ENCODE measurements around the gene MPP2. TPM values are rescaled to one million over a fixed set of nuclear protein-coding genes. Genes with fewer than 3 reads are reported as not detected.
A peak's percentile ranks its signal among the peaks of the same experiment; 100 is the strongest.

Gene MPP2
- total RNA-seq, 2 donors from 2014 or later, result 11.9 to 15.6 TPM

DNA sequence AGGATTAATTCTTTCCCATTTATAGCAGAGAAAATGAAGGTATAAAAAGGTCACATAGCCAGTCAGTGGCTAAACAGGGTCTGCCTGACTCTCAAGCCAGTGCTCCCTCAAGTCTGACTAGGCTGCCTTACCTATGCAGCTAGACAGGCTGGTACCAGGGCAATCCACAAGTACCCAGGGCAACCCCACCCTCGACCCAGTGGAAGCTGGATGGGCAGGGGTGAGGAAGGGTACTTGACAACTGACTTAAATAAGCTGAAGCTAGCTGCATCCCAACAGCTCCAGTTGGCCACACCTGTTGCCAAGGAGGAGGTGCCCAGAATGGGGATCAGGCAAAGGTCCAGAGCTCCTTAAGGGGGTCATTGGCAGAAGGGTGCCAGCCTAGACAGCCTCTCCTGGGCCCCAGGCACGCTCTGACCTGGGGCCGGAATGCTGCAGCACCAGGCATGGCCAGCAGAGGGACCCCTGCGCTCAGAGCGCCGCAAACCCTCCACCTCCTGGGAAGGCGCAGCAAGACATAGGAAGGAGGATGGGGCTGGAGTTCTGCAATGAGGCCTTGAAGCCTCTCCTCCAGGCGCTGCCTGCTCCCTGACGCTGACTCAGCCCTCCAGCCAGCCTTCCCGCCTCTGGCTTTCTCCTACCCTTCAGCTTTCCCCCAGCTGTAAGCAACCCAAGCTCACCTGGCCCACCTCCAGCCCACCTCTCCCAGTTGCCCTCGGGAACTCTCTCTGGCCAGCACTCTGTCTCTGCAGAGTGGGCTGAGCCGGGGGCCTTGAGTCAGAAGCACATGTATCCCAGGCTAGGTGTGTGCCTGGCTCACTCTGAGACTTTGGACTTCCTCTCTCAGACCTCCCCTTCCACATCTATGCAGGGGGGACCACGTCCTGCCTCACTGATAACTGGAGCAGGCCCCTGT, 28.8 kb downstream of the MPP2 start:
- peak; percentile 72 for DNase-seq (ENCODE audit: low spot score)
- Histone ChIP-seq H3K27me3 (no peaks in the 10 kb centered on the region), H3K9me3 (no peaks in the 10 kb centered on the region), H3K27ac (peak overlapping the region; percentile 28 to 87), H3K36me3 (peaks cover 24% of the 10 kb centered on the region), H3K4me1 (peaks cover 0 to 30% of the 10 kb centered on the region in 2 donors), H3K4me3 (no peak overlapping the region)
- TF ChIP-seq CTCF (IDR thresholded peaks at IDR 0.05), result peak; percentile 89 to 98

DNA sequence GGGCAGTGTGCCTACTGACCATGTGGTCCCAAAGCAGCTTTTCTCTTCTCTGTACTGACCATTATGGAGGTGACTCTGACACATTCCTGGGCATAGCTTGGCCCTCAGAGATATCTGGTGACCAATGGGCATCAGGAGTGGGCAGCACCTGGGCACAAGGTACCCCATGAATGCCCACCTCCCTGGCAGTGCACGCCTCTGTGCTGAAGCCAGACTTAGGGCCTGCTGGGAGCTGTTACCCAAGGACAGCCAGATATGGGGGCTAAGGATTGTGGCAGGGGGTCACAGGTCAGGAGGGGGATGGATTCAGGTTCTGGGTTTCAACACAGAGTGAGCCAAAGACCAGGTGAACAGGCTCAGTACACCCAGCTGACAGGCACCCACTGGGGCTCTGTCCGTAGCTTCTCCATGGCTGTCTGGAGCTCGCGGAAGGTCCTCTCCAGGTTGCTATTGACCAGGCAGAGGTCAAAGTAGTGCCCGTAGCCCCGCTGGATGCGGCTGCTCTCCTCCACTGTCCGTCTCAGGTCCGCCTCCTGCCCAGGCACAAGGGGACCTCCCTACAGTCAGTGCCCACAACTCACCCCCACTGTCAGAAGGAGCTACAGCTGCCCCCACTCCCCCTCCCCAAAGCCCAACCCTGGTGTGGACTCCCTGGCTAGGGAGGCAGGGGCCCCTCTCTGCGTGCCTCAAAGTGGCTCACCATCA, 29.7 kb downstream of the MPP2 start:
- TF ChIP-seq CTCF (IDR thresholded peaks at IDR 0.05), result no peak
- DNase-seq (ENCODE audit: low spot score), result no peak
- H3K27me3 ChIP-seq, result no peaks in the 10 kb centered on the region
- H3K9me3 ChIP-seq, result no peaks in the 10 kb centered on the region
- H3K4me3 ChIP-seq, result no peak overlapping the region
- peaks cover 24% of the 10 kb centered on the region for H3K36me3 ChIP-seq
- H3K4me1 ChIP-seq, result peaks cover 0 to 36% of the 10 kb centered on the region in 2 donors
- peak overlapping the region; percentile 28 to 87 for H3K27ac ChIP-seq

- Histone ChIP-seq H3K27ac (peak overlapping the region; percentile 10 to 87), H3K4me1 (peaks cover 0 to 38% of the 10 kb centered on the region in 2 donors), H3K27me3 (no peaks in the 10 kb centered on the region), H3K36me3 (peaks cover 19% of the 10 kb centered on the region), H3K4me3 (no peak overlapping the region), H3K9me3 (no peaks in the 10 kb centered on the region)
- TF ChIP-seq CTCF (IDR thresholded peaks at IDR 0.05), result no peak
- no peak for DNase-seq (ENCODE audit: low spot score)
These were observed 30.3 kb downstream of the MPP2 start for GRCh38 chr17:43877031-43877430.

DNA sequence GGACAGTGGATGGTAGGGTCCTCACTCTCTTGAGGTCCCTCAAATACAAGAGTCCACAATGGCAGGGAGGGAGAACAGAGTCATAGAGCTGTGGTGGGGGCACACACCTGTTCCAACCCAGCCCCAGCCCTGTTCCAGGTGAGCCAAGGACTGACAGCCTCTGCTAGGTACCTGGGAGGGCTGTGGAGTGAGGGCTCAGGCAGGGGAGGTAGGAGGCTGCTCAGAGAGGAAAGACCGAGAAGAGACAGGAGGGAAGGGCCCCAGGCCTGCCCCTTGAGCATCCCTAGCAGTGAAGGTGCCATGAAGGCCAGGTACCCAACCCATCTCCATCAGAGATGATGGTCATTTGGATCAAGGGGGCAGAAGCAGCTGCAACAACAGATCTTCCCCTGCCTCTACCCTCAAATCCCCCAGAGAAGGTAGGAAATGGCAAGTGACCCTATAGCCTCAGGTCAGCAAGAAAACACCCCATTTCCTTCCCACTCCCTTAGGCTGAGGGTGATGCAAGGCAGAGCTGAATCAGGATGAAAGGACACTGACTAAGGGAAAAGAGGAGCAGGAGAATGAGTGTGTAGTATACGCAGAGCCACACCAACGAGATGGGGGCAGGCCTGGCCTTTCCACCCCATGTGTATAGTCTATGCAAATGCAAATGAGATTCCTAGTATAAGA, 31.7 kb downstream of the MPP2 start:
- peak overlapping the region; percentile 64 to 87 for H3K27ac ChIP-seq
- TF ChIP-seq CTCF (IDR thresholded peaks at IDR 0.05), result no peak
- H3K9me3 ChIP-seq, result no peaks in the 10 kb centered on the region
- H3K4me3 ChIP-seq, result no peak overlapping the region
- peaks cover 0 to 41% of the 10 kb centered on the region in 2 donors for H3K4me1 ChIP-seq
- DNase-seq (ENCODE audit: low spot score), result no peak
- H3K36me3 ChIP-seq, result peaks cover 5% of the 10 kb centered on the region
- H3K27me3 ChIP-seq, result no peaks in the 10 kb centered on the region

DNA sequence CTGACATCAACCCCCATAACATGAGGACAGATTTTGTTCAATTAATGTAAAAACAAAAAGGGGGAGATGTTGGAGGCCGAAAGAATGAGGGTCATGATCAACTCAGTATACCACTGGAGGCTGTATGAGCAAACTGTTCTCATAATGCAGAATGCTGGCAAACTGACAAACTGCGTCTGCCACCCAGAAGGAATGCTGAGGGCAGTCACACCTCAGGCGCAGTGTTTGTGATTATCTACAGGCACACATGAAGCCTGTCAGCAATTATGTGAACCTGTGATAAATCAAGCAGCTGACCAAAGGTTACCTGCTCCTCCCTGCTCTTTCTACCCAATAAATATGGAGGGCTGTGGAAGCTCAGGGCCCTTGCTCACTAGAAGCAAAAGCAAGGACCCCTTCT, 33.0 kb downstream of the MPP2 start:
- peak; percentile 59 for DNase-seq (ENCODE audit: low spot score)
- no peak for TF ChIP-seq CTCF (IDR thresholded peaks at IDR 0.05)
- H3K4me3 ChIP-seq, result no peak overlapping the region
- H3K9me3 ChIP-seq, result no peaks in the 10 kb centered on the region
- no peaks in the 10 kb centered on the region for H3K27me3 ChIP-seq
- H3K36me3 ChIP-seq, result no peaks in the 10 kb centered on the region
- peaks cover 0 to 41% of the 10 kb centered on the region in 2 donors for H3K4me1 ChIP-seq
- peak overlapping the region; percentile 77 to 87 for H3K27ac ChIP-seq

Data from right atrium auricular region (tissue), 2 donors.